H9 (cell line): ENCODE results near the gene CMSS1. TPM values are rescaled to one million over a fixed set of nuclear protein-coding genes. Genes with fewer than 3 reads are reported as not detected.

ENCODE experiments used
- DNase-seq: peaks from one replicate; pipeline ENCODE4 v3.0.0-alpha.2; 2017
- H2AFZ ChIP-seq: one replicate; pipeline ENCODE4 v1.6.1; 2013; ENCODE audit warnings: mild to moderate bottlenecking, low read length, control low read depth, moderate library complexity
- H2AK5ac ChIP-seq: 2 replicates; pipeline ENCODE4 v1.6.1; 2013; ENCODE audit warnings: low read length, control low read depth, mixed read lengths; ENCODE audit not compliant: insufficient read length
- H2BK120ac ChIP-seq: one replicate; pipeline ENCODE4 v1.6.1; 2013; ENCODE audit warnings: low read depth, mild to moderate bottlenecking, low read length, control low read depth, inconsistent platforms; ENCODE audit not compliant: poor library complexity, severe bottlenecking
- H2BK12ac ChIP-seq: 2 replicates; pipeline ENCODE4 v1.6.1; 2013; ENCODE audit warnings: low read length, control low read depth, mixed read lengths, low read depth; ENCODE audit not compliant: insufficient read length
- H2BK15ac ChIP-seq: 2 replicates; pipeline ENCODE4 v1.6.1; 2013; ENCODE audit warnings: low read depth, low read length, control low read depth
- H2BK20ac ChIP-seq: one replicate; pipeline ENCODE4 v1.6.1; 2013; ENCODE audit warnings: low read depth, mild to moderate bottlenecking, low read length, control low read depth, inconsistent platforms; ENCODE audit not compliant: poor library complexity, severe bottlenecking
- H2BK5ac ChIP-seq: 2 replicates; pipeline ENCODE4 v1.6.1; 2013; ENCODE audit warnings: low read length, control low read depth, mixed read lengths; ENCODE audit not compliant: insufficient read length
- H3K14ac ChIP-seq: 2 replicates; pipeline ENCODE4 v1.6.1; 2013; ENCODE audit warnings: low read length, control low read depth; ENCODE audit not compliant: insufficient read depth
- H3K18ac ChIP-seq: 2 replicates; pipeline ENCODE4 v1.6.1; 2013; ENCODE audit warnings: low read depth, mild to moderate bottlenecking, mixed read lengths, low read length, control low read depth; ENCODE audit not compliant: insufficient read length
- H3K23ac ChIP-seq: 2 replicates; pipeline ENCODE4 v1.6.1; 2013; ENCODE audit warnings: low read length, control low read depth, mixed read lengths, low read depth; ENCODE audit not compliant: insufficient read length
- H3K23me2 ChIP-seq: 2 replicates; pipeline ENCODE4 v1.6.1; 2013; ENCODE audit warnings: low read depth, mild to moderate bottlenecking, mixed read lengths, low read length, control low read depth; ENCODE audit not compliant: insufficient read length, poor library complexity, severe bottlenecking
- H3K27ac ChIP-seq: 2 replicates; pipeline ENCODE4 v1.5.1; 2013; ENCODE audit warnings: low read length, control low read depth, mixed read lengths, low read depth; ENCODE audit not compliant: insufficient read length
- H3K27me3 ChIP-seq: 2 replicates; pipeline ENCODE4 v1.6.1; 2013; ENCODE audit warnings: low read length, control low read depth, inconsistent platforms; ENCODE audit not compliant: insufficient read depth
- H3K4ac ChIP-seq: 2 replicates; pipeline ENCODE4 v1.6.1; 2013; ENCODE audit warnings: low read depth, mild to moderate bottlenecking, control low read depth, inconsistent platforms, low read length, moderate library complexity
- H3K4me1 ChIP-seq: 2 replicates; pipeline ENCODE4 v1.6.1; 2013; ENCODE audit warnings: low read length, control low read depth, inconsistent platforms; ENCODE audit not compliant: insufficient read depth
- H3K4me2 ChIP-seq: 2 replicates; pipeline ENCODE4 v1.6.1; 2013; ENCODE audit warnings: low read length, control low read depth, mixed read lengths; ENCODE audit not compliant: insufficient read length, insufficient read depth
- H3K56ac ChIP-seq: 2 replicates; pipeline ENCODE4 v1.6.1; 2013; ENCODE audit warnings: low read depth, mild to moderate bottlenecking, mixed read lengths, low read length, control low read depth; ENCODE audit not compliant: insufficient read length
- H3K79me1 ChIP-seq: 2 replicates; pipeline ENCODE4 v1.6.1; 2013; ENCODE audit warnings: low read depth, mild to moderate bottlenecking, moderate library complexity, low read length, control low read depth, inconsistent platforms; ENCODE audit not compliant: insufficient read depth, poor library complexity, severe bottlenecking
- H3K79me2 ChIP-seq: 2 replicates; pipeline ENCODE4 v1.6.1; 2013; ENCODE audit warnings: low read length, control low read depth, inconsistent platforms; ENCODE audit not compliant: insufficient read depth
- H3K9ac ChIP-seq: 2 replicates; pipeline ENCODE4 v1.6.1; 2013; ENCODE audit warnings: low read length, control low read depth, mixed read lengths; ENCODE audit not compliant: insufficient read length; ENCODE audit errors: extremely low read depth
- H3K9me3 ChIP-seq: one replicate; pipeline ENCODE4 v1.6.1; 2013; ENCODE audit warnings: low read depth, low read length, inconsistent platforms; ENCODE audit not compliant: control insufficient read depth
- H3T11ph ChIP-seq: one replicate; pipeline ENCODE4 v1.6.1; 2013; ENCODE audit warnings: mild to moderate bottlenecking, low read length, control low read depth, inconsistent platforms
- H4K20me1 ChIP-seq: one replicate; pipeline ENCODE4 v1.6.1; 2013; ENCODE audit not compliant: control insufficient read depth, insufficient read length, insufficient read depth
- H4K5ac ChIP-seq: 2 replicates; pipeline ENCODE4 v1.6.1; 2013; ENCODE audit warnings: low read depth, mild to moderate bottlenecking, mixed read lengths, low read length, control low read depth; ENCODE audit not compliant: insufficient read length
- H4K8ac ChIP-seq: replicated peaks from 2 replicates; pipeline ENCODE4 v1.6.1; 2013; ENCODE audit warnings: low read length, control low read depth, mixed read lengths, low read depth; ENCODE audit not compliant: insufficient read length
- H4K91ac ChIP-seq: 2 replicates; pipeline ENCODE4 v1.6.1; 2013; ENCODE audit warnings: low read depth, mild to moderate bottlenecking, moderate library complexity, mixed read lengths, low read length, control low read depth; ENCODE audit not compliant: insufficient read length
- H3K27ac Mint-ChIP-seq, 3 experiments: 2 replicates in 2 of 3; 3 replicates in 1 of 3; pipeline ENCODE4 v1.8.0; 2020 to 2021; ENCODE audit warnings: mixed read lengths in 3 of 3, mild to moderate bottlenecking in 1 of 3, moderate library complexity in 1 of 3
- H3K27me3 Mint-ChIP-seq: 2 replicates; pipeline ENCODE4 v1.8.0; 2021; ENCODE audit warnings: low read depth, mild to moderate bottlenecking, moderate library complexity, mixed read lengths
- H3K36me3 Mint-ChIP-seq, 3 experiments: 2 replicates in 2 of 3; 3 replicates in 1 of 3; pipeline ENCODE4 v1.8.0; 2020 to 2021; ENCODE audit warnings: low read depth in 3 of 3, mixed read lengths in 3 of 3; ENCODE audit not compliant: insufficient read depth in 1 of 3
- H3K4me1 Mint-ChIP-seq, 2 experiments: 2 replicates each; pipeline ENCODE4 v1.8.0; 2020; ENCODE audit warnings: mixed read lengths in 2 of 2
- H3K4me3 Mint-ChIP-seq, 2 experiments: 2 replicates in 1 of 2; 3 replicates in 1 of 2; pipeline ENCODE4 v1.8.0; 2020 to 2021; ENCODE audit warnings: mild to moderate bottlenecking in 2 of 2, mixed read lengths in 2 of 2, moderate library complexity in 1 of 2
- H3K9me3 Mint-ChIP-seq, 2 experiments: 2 replicates in 1 of 2; 3 replicates in 1 of 2; pipeline ENCODE4 v1.8.0; 2020; ENCODE audit warnings: mild to moderate bottlenecking in 2 of 2, mixed read lengths in 2 of 2, moderate library complexity in 1 of 2
- WGBS: extraction: QIAGEN DNeasy Blood & Tissue Kit; methylation state at CpG from one replicate; pipeline ENCODE4 v1.1.7; 2013; ENCODE audit warnings: missing lambda C conversion rate, low lambda C conversion rate, mixed read lengths; ENCODE audit not compliant: insufficient read length; ENCODE audit errors: extremely low coverage; 5-methylcytosine and 5-hydroxymethylcytosine counted together
- total RNA-seq: library from RNA; stranded (reverse); gene quantifications from 2 replicates; pipeline ENCODE4 v1.2.1, GENCODE V29; 2021
- TF ChIP-seq, protein P1 (sequence below): fragments of 200-600 bp; sonication (generic); conservative IDR thresholded peaks from 3 replicates; pipeline ENCODE4 v1.8.0; 2021; ENCODE audit warnings: antibody characterized with exemption, mild to moderate bottlenecking

CMSS1 gene
- total RNA-seq, 1 experiment from 2014 or later, result 61.8 TPM

DNA sequence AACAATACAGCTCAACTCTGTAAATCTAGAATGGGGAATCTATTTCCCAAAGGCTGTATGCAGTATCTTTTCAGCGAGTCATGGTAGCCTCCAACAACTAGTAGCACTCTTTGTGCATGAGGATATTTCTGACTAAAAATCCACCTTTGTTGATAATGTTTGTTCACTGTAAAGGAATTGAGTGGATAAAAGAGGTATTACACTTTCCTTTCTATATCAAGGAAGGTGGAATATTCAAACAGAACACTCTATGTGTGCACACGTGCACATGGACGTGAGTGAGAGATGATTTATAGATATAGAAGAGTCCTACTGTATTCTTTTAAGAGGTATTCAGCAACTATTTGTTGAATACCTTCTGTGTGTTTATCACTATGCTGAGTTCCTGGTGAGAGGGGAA lies 68.2 kb downstream of the CMSS1 start:
- no peak overlapping the region for H3K14ac ChIP-seq
- H3K4ac ChIP-seq, result no peak overlapping the region
- no peaks in the 10 kb centered on the region for H3K79me2 ChIP-seq
- no peak overlapping the region for H3K18ac ChIP-seq
- H2BK20ac ChIP-seq, result no peak overlapping the region
- H4K5ac ChIP-seq, result no peak overlapping the region
- H3K4me2 ChIP-seq, result no peak overlapping the region
- Mint-ChIP-seq H3K27me3 (peaks cover under 1% of the 10 kb centered on the region; the same call in 1 of the 2 replicates), H3K4me3 (no peak overlapping the region), H3K4me1 (peaks cover 12 to 15% of the 10 kb centered on the region in 2 experiments), H3K9me3 (no peaks in the 10 kb centered on the region; a peak in 1 of 5 replicates), H3K27ac (peak overlapping the region in 2 of 3 experiments; percentile 55 to 56; a peak in 2 of 7 replicates), H3K36me3 (peaks cover 0 to 3% (median 0%) of the 10 kb centered on the region in 3 experiments; a peak in 1 of 7 replicates)
- H3K23me2 ChIP-seq, result no peaks in the 10 kb centered on the region
- no peak overlapping the region for H4K8ac ChIP-seq
- no peak overlapping the region for H3K56ac ChIP-seq
- H3K79me1 ChIP-seq, result no peaks in the 10 kb centered on the region
- H2BK15ac ChIP-seq, result no peak overlapping the region
- H3T11ph ChIP-seq, result no peak overlapping the region
- no peak overlapping the region for H4K91ac ChIP-seq
- no peak overlapping the region for H3K9ac ChIP-seq
- no peak overlapping the region for H3K27ac ChIP-seq
- no peak overlapping the region for H2BK12ac ChIP-seq
- H2BK5ac ChIP-seq, result no peak overlapping the region
- H3K4me1 ChIP-seq, result no peaks in the 10 kb centered on the region; the same call in 1 of the 2 replicates
- no peaks in the 10 kb centered on the region for H3K9me3 ChIP-seq
- no peaks in the 10 kb centered on the region for H4K20me1 ChIP-seq
- no CpG with 5 or more reads among the region's 3 CpGs for WGBS
- DNase-seq, result no peak
- H3K27me3 ChIP-seq, result no peaks in the 10 kb centered on the region
- TF ChIP-seq, protein P1, sequence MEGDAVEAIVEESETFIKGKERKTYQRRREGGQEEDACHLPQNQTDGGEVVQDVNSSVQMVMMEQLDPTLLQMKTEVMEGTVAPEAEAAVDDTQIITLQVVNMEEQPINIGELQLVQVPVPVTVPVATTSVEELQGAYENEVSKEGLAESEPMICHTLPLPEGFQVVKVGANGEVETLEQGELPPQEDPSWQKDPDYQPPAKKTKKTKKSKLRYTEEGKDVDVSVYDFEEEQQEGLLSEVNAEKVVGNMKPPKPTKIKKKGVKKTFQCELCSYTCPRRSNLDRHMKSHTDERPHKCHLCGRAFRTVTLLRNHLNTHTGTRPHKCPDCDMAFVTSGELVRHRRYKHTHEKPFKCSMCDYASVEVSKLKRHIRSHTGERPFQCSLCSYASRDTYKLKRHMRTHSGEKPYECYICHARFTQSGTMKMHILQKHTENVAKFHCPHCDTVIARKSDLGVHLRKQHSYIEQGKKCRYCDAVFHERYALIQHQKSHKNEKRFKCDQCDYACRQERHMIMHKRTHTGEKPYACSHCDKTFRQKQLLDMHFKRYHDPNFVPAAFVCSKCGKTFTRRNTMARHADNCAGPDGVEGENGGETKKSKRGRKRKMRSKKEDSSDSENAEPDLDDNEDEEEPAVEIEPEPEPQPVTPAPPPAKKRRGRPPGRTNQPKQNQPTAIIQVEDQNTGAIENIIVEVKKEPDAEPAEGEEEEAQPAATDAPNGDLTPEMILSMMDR, result no peak
- no peak overlapping the region for H3K23ac ChIP-seq
- no peak overlapping the region for H2AK5ac ChIP-seq
- no peak overlapping the region for H2AFZ ChIP-seq
- no peak overlapping the region for H2BK120ac ChIP-seq
